Panc1 (cell line): Measurements from ENCODE around the gene DSG3. TPM values are rescaled to one million over a fixed set of nuclear protein-coding genes. Genes with fewer than 3 reads are reported as not detected.

Experiments used
- ATAC-seq: fragments of 200-7000 bp; cut with Tn5 transposase; 2 replicates; pipeline ENCODE4 v1.9.1; 2020; ENCODE audit warnings: mild to moderate bottlenecking, moderate library complexity
- BruUV-seq: library from RNA; stranded (reverse); fragments of 400-500 nt; replicated peaks from 2 replicates; lab custom pipeline; 2021; lab: Mats Ljungman, UMichigan
- CTCF ChIA-PET: fragments of 300-600 bp; sonication (Branson Sonifier 250); formaldehyde crosslinking; loops from one replicate; lab custom pipeline; 2022; ENCODE audit warnings: antibody characterized with exemption; lab: Charles Lee
- POLR2A ChIA-PET: fragments of 300-600 bp; sonication (Branson Sonifier 250); formaldehyde crosslinking; loops from one replicate; lab custom pipeline; 2022; ENCODE audit warnings: antibody characterized with exemption; lab: Charles Lee
- DNase-seq: peaks from one replicate; pipeline ENCODE4 v3.0.0-alpha.2; 2010; ENCODE audit warnings: low read depth, low spot score
- H3K27ac ChIP-seq: 2 replicates; pipeline ENCODE4 v1.5.1; 2011; ENCODE audit warnings: mild to moderate bottlenecking, low read length, inconsistent platforms
- H3K27me3 ChIP-seq: fragments of 200-500 bp; sonication (Bioruptor generic); 2 replicates; pipeline ENCODE4 v1.6.0; 2014; ENCODE audit warnings: low read length, inconsistent platforms; ENCODE audit not compliant: control insufficient read depth, insufficient read depth
- H3K36me3 ChIP-seq: fragments of 200-500 bp; sonication (Bioruptor generic); 2 replicates; pipeline ENCODE4 v1.5.1; 2014; ENCODE audit warnings: inconsistent platforms, mild to moderate bottlenecking, low read length, moderate library complexity; ENCODE audit not compliant: control insufficient read depth, insufficient read depth
- H3K4me1 ChIP-seq: 2 replicates; pipeline ENCODE4 v1.5.1; 2011; ENCODE audit warnings: inconsistent platforms, mild to moderate bottlenecking, low read length, moderate library complexity; ENCODE audit not compliant: control insufficient read depth, insufficient read depth
- H3K4me3 ChIP-seq, 2 experiments: 2 replicates each; pipeline ENCODE4 v1.5.1; 2011 to 2012; ENCODE audit warnings: low read depth in 2 of 2, low read length in 2 of 2, mild to moderate bottlenecking in 2 of 2, inconsistent platforms in 1 of 2, moderate library complexity in 1 of 2
- H3K9me3 ChIP-seq: fragments of 200-500 bp; sonication (Bioruptor generic); 2 replicates; pipeline ENCODE4 v1.5.1; 2014; ENCODE audit warnings: low read depth, mild to moderate bottlenecking, inconsistent platforms, low read length, moderate library complexity; ENCODE audit not compliant: control insufficient read depth, insufficient read depth
- CTCF ChIP-seq: fragments of 450-650 bp; IDR thresholded peaks from 2 replicates; pipeline ENCODE4 v1.5.1; 2017; ENCODE audit warnings: mild to moderate bottlenecking
- POLR2AphosphoS5 ChIP-seq: IDR thresholded peaks from 2 replicates; pipeline ENCODE4 v1.6.1; 2012; ENCODE audit warnings: mild to moderate bottlenecking, low read depth, low read length, moderate library complexity
- REST ChIP-seq, 2 experiments: IDR thresholded peaks; 2 replicates each; pipeline ENCODE4 v1.6.1; 2011 to 2012; ENCODE audit warnings: low read depth in 2 of 2, control low read depth in 1 of 2, low read length in 1 of 2, mild to moderate bottlenecking in 1 of 2, moderate library complexity in 1 of 2; ENCODE audit not compliant: insufficient read depth in 1 of 2
- SIN3A ChIP-seq: IDR thresholded peaks from 2 replicates; pipeline ENCODE4 v1.6.1; 2012; ENCODE audit warnings: low read depth, mild to moderate bottlenecking, low read length, moderate library complexity, borderline replicate concordance; ENCODE audit not compliant: insufficient read depth
- TCF7L2 ChIP-seq: IDR thresholded peaks from 2 replicates; pipeline ENCODE4 v1.6.1; 2011; ENCODE audit warnings: mild to moderate bottlenecking, low read depth, low read length, inconsistent platforms
- in situ Hi-C: cut with HindIII; loops from 2 replicates; pipeline ENCODE4 v1.10.0; 2016; ENCODE audit warnings: low sequenced_read_pairs, low pct_unique_long_range_greater_than_20kb
- intact Hi-C: fragments of 100-400 bp; cut with micrococcal nuclease; formaldehyde crosslinking; loops from one replicate; pipeline ENCODE4 v1.10.0; 2022; ENCODE audit not compliant: unreplicated experiment
- total RNA-seq: library from RNA; stranded (reverse); gene quantifications from one replicate; pipeline ENCODE4 v1.2.1, GENCODE V29; 2021; ENCODE audit not compliant: unreplicated experiment

The DSG3 gene
- total RNA-seq, 1 experiment from 2014 or later, result 0.03 TPM

GRCh38 chr18:31482051-31482450, 34.5 kb downstream of the DSG3 start:
- Histone ChIP-seq H3K4me1 (no peaks in the 10 kb centered on the region; the same call in 1 of the 2 replicates), H3K36me3 (no peaks in the 10 kb centered on the region), H3K4me3 (no peak overlapping the region), H3K27ac (no peak overlapping the region), H3K9me3 (no peaks in the 10 kb centered on the region), H3K27me3 (no peaks in the 10 kb centered on the region)
- in situ Hi-C loops, result no loop called here
- DNase-seq (no peak), ATAC-seq (no peak)
- intact Hi-C loops, result no loop called here
- CTCF ChIA-PET, result no interaction called here
- TF ChIP-seq SIN3A, result no peak
- no peak for TF ChIP-seq POLR2AphosphoS5
- TF ChIP-seq REST (IDR thresholded peaks at IDR 0.05; ENCODE audit: insufficient read depth in 1 of 2, low read depth in 2 of 2, low read length in 1 of 2), result no peak
- TF ChIP-seq TCF7L2, result no peak
- no peak for TF ChIP-seq CTCF
- POLR2A ChIA-PET, result interaction anchor here (0.6 kb wide), 1 partner anchor 12 kb away, joined by 3 read pairs; no protein-coding TSS in a partner anchor
- BruUV-seq, result no TSS peak

GRCh38 chr18:31483396-31483795, 35.9 kb downstream of the DSG3 start:
- in situ Hi-C loops, result no loop called here
- no peaks in the 10 kb centered on the region; the same call in 1 of the 2 replicates for H3K4me1 ChIP-seq
- no peak for TF ChIP-seq SIN3A
- no peak for TF ChIP-seq CTCF
- TF ChIP-seq POLR2AphosphoS5, result no peak
- TF ChIP-seq REST (IDR thresholded peaks at IDR 0.05; ENCODE audit: insufficient read depth in 1 of 2, low read depth in 2 of 2, low read length in 1 of 2), result no peak
- TF ChIP-seq TCF7L2, result no peak
- ChIA-PET POLR2A (no interaction called here), CTCF (no interaction called here)
- intact Hi-C loops, result no loop called here
- no peak for ATAC-seq
- H3K36me3 ChIP-seq, result no peaks in the 10 kb centered on the region
- BruUV-seq, result no TSS peak
- no peak overlapping the region for H3K4me3 ChIP-seq
- H3K27me3 ChIP-seq, result no peaks in the 10 kb centered on the region
- no peaks in the 10 kb centered on the region for H3K9me3 ChIP-seq
- no peak for DNase-seq
- H3K27ac ChIP-seq, result no peak overlapping the region
